GM12875 (cell line): ENCODE measurements around the gene FABP1.

Experiments used
- H3K4me3 ChIP-seq: one replicate; pipeline ENCODE4 v1.5.1; 2011; ENCODE audit warnings: low read depth, low read length, control low read depth
- TF ChIP-seq, protein P1 (sequence below): IDR thresholded peaks from 2 replicates; pipeline ENCODE4 v1.5.1; 2011; ENCODE audit warnings: low read depth, mild to moderate bottlenecking, control low read depth, inconsistent platforms, low read length, moderate library complexity, borderline replicate concordance; ENCODE audit not compliant: insufficient read depth

FABP1 gene

DNA sequence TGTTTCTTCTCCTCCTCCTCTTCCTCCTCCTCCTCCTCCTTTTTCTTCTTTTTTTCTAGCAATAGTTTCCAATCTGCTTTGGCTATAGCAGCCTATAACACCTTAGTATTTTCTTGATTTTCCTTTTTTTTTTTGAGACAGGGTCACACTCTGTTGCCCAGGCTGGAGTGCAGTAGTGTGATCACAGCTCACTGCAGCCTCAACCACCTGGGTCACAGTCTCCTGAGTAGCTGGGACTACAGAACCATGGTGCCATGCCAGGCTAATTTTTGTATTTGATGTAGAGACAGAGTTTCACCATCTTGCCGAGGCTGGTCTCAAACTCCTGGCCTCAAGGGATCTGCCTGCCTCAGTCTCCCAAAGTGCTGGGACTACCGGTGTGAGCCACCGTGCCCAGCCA lies 31.6 kb upstream of the FABP1 start:
- no peak overlapping the region for H3K4me3 ChIP-seq
- TF ChIP-seq, protein P1, sequence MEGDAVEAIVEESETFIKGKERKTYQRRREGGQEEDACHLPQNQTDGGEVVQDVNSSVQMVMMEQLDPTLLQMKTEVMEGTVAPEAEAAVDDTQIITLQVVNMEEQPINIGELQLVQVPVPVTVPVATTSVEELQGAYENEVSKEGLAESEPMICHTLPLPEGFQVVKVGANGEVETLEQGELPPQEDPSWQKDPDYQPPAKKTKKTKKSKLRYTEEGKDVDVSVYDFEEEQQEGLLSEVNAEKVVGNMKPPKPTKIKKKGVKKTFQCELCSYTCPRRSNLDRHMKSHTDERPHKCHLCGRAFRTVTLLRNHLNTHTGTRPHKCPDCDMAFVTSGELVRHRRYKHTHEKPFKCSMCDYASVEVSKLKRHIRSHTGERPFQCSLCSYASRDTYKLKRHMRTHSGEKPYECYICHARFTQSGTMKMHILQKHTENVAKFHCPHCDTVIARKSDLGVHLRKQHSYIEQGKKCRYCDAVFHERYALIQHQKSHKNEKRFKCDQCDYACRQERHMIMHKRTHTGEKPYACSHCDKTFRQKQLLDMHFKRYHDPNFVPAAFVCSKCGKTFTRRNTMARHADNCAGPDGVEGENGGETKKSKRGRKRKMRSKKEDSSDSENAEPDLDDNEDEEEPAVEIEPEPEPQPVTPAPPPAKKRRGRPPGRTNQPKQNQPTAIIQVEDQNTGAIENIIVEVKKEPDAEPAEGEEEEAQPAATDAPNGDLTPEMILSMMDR: no peak

DNA sequence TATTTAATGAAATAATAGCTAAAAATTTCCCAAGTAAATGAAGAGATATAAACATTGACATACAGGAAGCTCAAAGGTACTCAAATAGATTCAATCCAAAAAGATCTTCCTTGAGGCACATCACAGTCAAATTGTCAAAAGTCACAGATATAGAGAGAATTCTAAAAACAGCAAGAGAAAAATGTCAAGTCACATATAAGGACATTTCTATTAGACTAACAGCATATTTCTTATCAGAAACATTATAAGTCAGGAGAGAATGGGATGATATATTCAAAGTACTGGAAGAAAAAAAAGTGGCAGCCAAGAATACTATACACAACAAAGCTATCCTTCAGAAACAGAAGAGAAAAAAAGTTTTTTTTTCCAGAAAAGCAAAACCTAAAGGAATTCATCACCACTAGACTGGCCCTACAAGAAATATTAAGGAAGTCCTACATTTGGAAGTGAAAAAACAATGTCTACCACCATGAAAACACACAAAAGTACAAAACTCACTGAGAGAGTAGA lies 21.1 kb upstream of the FABP1 start:
- TF ChIP-seq, protein P1: no peak
- no peak overlapping the region for H3K4me3 ChIP-seq

DNA sequence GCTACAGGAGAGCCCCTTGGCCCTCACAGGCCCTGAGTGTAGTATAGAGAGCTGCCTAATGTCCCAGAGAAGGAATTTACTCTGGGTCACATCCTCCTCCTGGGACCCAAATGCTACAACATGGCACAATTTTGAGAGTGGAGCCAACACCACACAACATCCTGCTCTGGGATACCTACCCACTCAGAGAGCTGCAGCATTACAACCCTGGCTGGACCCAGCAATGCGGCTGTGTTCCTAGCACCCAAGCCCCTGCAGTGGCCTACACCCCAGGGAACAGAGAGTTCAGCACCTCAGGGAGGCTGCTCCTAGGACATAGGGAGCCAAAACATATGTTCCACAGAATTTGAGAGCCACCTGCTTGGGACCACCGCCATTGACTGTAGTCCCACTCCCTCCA lies 19.3 kb upstream of the FABP1 start:
- TF ChIP-seq, protein P1: no peak
- no peak overlapping the region for H3K4me3 ChIP-seq

DNA sequence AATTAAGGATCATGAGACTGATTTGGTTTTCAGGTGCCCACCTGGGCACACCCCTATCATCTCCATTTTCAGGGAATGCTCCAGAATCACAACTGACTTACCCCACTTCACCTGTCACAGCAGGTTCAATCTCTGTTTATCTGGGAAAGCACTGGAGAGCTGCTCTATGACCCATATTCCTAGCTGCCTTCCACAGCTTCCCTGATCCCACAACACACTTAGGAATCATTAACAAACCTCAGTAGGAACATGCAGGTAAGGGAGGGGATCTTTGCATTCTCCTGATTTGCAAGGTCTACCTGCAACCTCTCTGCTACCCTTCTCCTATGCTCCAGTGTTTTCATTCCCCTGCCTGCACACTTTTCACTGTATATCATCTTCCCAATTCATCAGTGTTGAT lies 18.7 kb upstream of the FABP1 start:
- no peak overlapping the region for H3K4me3 ChIP-seq
- TF ChIP-seq, protein P1: no peak

DNA sequence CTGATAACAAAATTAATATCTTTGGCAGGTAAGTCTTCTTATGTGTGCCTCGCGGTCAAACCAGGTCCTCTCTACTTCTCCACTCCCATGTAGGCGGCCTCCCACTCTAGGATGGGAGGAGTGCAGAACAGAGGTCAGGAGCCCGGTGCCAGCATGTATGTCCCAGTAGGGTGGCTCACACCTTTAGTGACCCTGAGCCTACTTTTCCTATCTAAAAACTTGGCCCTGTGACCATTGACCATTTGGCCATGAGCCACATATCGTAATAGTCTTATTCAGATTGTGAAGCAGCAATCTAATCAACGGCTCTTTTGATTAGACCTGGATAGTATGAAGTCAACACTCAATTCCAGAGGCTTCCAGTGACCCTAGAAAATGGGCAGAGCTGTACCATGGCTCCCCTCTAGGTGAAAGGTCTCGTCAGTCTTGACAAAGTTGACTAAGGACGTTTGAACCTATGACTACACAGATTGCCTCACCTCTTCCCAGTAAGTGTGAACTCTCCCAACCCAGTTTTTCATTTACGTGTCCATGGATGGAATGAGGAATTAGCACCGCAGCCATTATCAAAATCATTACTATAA lies 17.1 kb upstream of the FABP1 start:
- TF ChIP-seq, protein P1: no peak

DNA sequence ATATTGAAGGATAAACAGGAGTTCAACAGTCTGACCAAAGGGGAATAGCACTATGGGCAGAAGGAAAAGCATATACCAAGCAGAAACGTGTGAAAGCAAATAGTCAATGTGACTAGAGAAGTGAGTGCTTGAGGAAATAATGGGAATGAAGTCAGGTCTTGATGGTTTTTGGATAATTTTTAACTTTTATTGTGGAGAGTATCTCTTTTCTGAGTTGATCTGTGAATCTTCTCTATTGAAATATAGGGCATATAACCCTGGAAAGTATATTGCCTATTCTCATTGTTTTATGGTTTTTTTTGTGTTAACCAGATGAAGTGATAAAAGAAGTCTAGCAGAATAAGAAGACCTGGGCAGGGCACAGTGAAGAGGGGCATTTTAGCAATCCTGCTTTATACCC lies 16.4 kb upstream of the FABP1 start:
- TF ChIP-seq, protein P1: no peak
- no peak overlapping the region for H3K4me3 ChIP-seq

More for the DNA sequence above, 17.1 kb upstream of the FABP1 start:
- H3K4me3 ChIP-seq: no peak overlapping the region

DNA sequence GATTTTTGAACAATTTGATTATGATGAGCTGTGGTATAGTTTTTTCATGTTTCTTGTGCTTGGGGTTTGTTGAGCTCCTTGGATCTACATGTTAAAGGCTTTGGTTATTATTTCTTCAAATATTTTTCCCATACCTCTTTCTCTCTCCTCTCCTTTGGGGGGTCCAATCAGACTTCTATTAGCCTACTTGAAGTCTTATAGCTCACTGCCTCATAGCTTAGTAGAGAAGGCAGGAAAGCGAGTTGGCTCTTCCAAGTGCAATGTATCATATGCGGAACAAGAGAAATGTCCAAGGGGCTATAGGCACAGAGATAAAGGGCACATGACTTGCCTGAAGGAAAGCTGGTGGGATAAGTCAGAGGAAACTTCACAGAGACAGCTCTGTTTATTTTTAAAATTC lies 14.1 kb upstream of the FABP1 start:
- TF ChIP-seq, protein P1: no peak
- H3K4me3 ChIP-seq: no peak overlapping the region
